Activated naive CD8-positive, alpha-beta T cell (primary cell): Measurements from ENCODE around the gene GTF3A.

Experiments
- H3K27ac Mint-ChIP-seq: one replicate; pipeline ENCODE4 v1.8.0; 2021; ENCODE audit warnings: mixed read lengths
- H3K27me3 Mint-ChIP-seq: one replicate; pipeline ENCODE4 v1.8.0; 2021; ENCODE audit warnings: mixed read lengths
- H3K36me3 Mint-ChIP-seq: one replicate; pipeline ENCODE4 v1.8.0; 2021; ENCODE audit warnings: mixed read lengths
- H3K4me1 Mint-ChIP-seq: one replicate; pipeline ENCODE4 v1.8.0; 2021; ENCODE audit warnings: low read depth, mixed read lengths
- H3K4me3 Mint-ChIP-seq: one replicate; pipeline ENCODE4 v1.8.0; 2021; ENCODE audit warnings: mild to moderate bottlenecking, mixed read lengths
- H3K9me3 Mint-ChIP-seq: one replicate; pipeline ENCODE4 v1.8.0; 2021; ENCODE audit warnings: low read depth, mixed read lengths

Gene GTF3A

DNA sequence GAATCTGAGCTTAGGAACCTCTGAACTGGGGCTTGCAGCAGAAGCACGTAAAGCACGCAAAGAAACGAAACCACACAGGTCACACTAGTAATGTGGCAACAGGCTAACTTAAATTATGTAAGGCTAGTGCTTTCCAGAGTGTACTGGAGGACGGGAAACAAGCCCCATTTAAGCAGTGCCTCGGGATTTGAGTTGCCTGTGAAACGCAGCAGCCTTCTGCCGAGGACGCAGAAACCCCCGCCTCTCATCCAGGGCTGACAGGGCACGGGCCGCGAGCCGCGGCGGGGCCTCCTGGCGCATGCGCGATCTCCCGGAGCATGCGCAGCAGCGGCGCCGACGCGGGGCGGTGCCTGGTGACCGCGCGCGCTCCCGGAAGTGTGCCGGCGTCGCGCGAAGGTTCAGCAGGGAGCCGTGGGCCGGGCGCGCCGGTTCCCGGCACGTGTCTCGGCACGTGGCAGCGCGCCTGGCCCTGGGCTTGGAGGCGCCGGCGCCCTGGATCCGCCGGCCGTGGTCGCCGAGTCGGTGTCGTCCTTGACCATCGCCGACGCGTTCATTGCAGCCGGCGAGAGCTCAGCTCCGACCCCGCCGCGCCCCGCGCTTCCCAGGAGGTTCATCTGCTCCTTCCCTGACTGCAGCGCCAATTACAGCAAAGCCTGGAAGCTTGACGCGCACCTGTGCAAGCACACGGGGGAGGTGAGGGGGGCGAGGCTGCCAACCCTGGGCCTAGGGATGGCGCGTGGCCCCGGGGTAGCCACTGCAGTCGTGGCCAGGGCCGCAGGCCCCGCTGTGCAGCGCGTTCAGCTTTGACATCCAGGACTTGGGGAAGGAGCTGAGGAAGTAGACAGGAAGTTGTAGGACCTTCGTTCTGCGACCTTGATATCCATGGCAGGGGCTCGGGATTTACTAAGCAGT lies at the start of gene GTF3A:
Gene GTF3A (plus strand): TSS at position 374 of the 912 bp plus-strand sequence.
- Mint-ChIP-seq H3K4me3 (peak within 1 kb of the TSS; percentile 98), H3K27ac (peak within 1 kb of the TSS; percentile 99), H3K9me3 (no peaks in the 10 kb centered on the region), H3K36me3 (peaks cover 16% of the 10 kb centered on the region), H3K4me1 (peaks cover 51% of the 10 kb centered on the region), H3K27me3 (no peaks in the 10 kb centered on the region)

DNA sequence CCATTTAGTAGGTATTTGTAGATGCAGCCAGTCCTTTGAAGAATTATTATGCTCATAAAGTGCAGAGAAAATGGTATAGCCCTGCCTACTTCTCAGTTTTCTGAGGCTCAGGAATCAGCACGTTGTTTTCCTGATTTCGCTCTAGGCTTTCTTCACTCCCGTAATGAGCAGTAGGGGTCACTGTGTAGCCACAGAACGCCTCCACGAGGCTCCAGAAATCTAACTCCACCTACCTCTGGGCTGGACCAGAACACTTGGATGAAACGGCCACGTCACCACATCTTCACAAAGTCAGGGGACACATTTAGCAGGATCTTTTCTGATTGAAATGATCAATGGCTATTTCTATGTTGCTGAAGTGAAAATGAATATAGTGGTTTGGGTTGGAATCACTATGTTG lies 49.8 kb upstream of the GTF3A start:
- H3K27me3 Mint-ChIP-seq, result peaks cover 14% of the 10 kb centered on the region
- H3K36me3 Mint-ChIP-seq, result no peaks in the 10 kb centered on the region
- H3K4me1 Mint-ChIP-seq, result peaks cover 5% of the 10 kb centered on the region
- H3K9me3 Mint-ChIP-seq, result no peaks in the 10 kb centered on the region
- H3K27ac Mint-ChIP-seq, result no peak overlapping the region
- no peak overlapping the region for H3K4me3 Mint-ChIP-seq

DNA sequence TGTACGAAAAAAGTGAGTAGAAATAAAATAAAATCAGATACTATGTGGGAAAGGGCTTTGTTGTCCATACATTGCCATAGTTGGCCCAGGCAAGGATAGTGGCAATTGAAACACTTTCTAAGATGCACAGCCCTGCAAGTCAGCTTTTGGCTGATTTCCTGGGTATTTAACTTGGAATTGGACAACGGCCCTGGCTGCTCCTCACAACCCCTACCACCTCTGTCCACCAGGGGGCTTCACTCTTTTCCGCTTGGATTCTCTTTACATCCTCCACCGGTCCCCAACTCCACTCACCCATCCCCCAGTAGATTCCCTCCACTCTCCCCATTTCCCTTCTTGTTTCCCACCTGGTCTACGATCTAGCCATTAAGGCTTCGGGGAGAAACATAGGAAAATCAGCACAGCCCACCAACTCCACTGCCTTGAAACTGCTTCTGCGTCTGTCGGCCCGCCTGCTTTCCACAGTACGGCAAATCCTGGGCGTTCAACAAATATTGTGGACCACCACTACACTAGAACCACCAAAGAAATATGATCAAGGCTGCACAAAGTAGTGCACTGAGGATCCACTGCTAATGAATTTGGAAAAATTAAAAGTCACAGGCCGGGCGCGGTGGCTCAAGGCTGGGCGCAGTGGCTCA lies 48.6 kb upstream of the GTF3A start:
- Mint-ChIP-seq H3K9me3 (no peaks in the 10 kb centered on the region), H3K27ac (no peak overlapping the region), H3K27me3 (peaks cover 9% of the 10 kb centered on the region), H3K4me1 (peaks cover 5% of the 10 kb centered on the region), H3K4me3 (no peak overlapping the region), H3K36me3 (no peaks in the 10 kb centered on the region)

DNA sequence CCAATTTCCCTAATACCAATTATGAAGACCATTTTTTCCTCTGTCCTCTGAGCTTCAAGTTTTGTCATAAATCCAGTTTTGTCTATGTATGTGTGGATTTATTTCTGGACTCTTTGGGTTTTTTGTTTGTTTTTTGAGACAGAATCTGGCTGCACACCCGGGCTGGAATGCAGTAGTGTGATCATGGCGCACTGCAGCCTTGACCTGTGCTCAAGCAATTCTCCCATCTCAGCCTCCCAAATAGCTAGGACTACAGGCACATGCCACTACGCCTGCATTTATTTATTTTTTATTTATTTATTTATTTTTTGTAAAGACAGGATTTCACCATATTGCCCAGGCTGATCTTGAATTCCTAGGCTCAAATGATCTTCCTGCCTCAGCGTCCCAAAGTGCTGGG lies 45.3 kb upstream of the GTF3A start:
- Mint-ChIP-seq H3K36me3 (no peaks in the 10 kb centered on the region), H3K27ac (no peak overlapping the region), H3K9me3 (no peaks in the 10 kb centered on the region), H3K4me1 (peaks cover 5% of the 10 kb centered on the region), H3K4me3 (no peak overlapping the region), H3K27me3 (peaks cover 3% of the 10 kb centered on the region)

DNA sequence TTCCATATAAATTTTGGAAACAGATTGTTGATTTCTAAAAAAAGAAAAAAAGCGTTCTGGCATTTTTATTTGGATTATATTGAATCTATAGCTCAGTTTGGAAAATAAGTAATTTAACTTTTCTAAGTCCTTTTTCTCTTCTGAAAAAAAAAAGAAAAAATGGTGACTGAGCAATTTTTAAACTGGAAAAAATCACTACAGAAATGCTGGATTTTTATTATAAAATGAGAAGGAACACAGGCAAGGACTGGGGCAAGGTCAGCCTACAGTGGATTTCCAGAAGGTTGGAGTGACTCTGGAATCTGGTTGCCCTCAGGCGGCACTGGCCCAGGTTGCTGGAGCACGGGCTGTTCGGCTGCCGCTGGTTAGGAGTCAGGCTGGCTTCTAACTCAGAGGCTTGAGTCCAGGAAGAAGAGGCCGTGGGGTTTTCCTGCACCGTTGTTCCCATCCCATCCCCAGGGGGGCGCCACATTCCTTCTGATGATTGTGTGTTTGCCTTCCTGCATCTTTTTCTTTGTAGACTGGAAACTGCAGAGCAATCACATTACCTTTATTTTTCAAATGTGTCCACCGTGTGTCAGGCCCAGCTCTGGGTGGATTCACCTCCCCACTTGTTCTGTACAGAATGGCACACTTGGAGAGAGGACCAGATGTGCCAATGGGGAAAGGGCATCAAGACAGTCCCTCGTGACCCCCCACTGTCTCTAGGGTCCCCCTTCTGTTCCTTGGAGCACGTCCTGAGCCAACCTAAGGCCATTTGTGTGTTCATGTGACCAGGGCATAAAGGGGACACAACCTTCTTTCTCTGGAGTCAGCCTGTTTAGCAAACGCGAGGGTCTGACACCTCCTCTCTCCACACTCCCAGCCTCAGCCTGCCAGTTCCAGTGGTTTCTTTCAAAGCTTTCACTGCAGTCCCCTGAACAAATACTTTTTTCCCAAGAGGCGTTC lies 44.5 kb upstream of the GTF3A start:
- no peaks in the 10 kb centered on the region for H3K9me3 Mint-ChIP-seq
- no peak overlapping the region for H3K4me3 Mint-ChIP-seq
- peaks cover 5% of the 10 kb centered on the region for H3K4me1 Mint-ChIP-seq
- H3K27me3 Mint-ChIP-seq, result peaks cover 3% of the 10 kb centered on the region
- H3K27ac Mint-ChIP-seq, result no peak overlapping the region
- H3K36me3 Mint-ChIP-seq, result no peaks in the 10 kb centered on the region

DNA sequence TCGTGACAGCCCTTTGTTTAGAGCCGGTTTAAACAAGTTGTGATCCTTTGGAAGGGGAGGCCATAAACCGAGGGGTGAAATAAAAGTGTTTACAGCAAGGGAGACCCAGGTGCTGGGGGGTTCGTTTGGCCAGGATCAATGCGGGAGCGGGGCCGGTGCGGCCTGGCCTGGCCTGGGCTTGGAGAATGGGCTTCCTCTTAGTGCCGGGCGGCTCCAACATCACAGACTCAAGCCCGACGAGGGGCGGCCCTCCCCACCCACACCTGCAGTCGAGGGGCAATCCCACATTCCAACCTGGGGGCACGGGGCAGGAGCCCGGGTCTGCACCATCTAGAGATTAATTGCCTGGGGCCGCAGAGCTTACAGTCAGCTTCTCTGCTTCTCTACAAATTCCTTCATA lies 42.8 kb upstream of the GTF3A start:
- Mint-ChIP-seq H3K4me1 (no peaks in the 10 kb centered on the region), H3K4me3 (no peak overlapping the region), H3K27ac (no peak overlapping the region), H3K36me3 (no peaks in the 10 kb centered on the region), H3K27me3 (no peaks in the 10 kb centered on the region), H3K9me3 (no peaks in the 10 kb centered on the region)

DNA sequence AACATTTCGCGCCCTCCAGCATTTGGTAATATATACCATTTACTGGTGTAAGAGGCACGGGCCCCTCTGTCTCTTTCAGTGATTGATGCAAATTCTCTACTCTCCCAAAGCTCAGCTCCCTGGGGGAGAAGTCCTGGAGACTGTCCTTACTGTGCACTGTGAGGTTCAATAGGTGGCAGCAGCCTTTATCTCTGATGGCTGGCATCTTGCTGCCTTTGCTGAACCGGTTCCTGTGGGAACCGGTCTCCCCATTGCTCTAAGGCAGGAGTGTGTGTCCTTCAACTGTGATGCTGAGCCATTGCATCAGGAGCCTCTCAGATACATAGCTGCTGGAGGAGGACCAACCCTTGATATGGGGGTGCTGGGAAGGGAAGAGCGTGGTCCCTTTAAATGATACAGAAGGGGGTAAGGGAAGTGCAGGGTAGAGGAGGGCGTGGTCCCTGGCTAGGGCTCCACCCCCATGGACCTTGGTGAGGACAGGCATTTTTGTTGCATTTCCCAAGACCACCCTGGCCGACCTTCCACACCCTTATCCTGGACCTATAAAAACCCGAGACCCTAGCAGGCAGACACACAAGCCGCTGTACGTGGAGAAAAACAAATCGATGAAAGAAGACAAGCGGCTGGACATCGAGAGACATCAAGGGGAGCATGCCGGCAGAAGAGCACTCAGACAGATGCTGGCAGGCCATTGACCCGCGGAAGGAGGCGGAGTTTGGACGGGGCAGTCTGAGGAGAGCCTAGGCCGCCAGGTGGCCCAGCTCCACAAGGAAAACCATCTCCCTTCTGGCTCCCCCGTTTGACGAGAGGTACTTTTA lies 41.1 kb upstream of the GTF3A start:
- Mint-ChIP-seq H3K9me3 (no peaks in the 10 kb centered on the region), H3K4me1 (no peaks in the 10 kb centered on the region), H3K4me3 (no peak overlapping the region), H3K36me3 (no peaks in the 10 kb centered on the region), H3K27me3 (no peaks in the 10 kb centered on the region), H3K27ac (no peak overlapping the region)

DNA sequence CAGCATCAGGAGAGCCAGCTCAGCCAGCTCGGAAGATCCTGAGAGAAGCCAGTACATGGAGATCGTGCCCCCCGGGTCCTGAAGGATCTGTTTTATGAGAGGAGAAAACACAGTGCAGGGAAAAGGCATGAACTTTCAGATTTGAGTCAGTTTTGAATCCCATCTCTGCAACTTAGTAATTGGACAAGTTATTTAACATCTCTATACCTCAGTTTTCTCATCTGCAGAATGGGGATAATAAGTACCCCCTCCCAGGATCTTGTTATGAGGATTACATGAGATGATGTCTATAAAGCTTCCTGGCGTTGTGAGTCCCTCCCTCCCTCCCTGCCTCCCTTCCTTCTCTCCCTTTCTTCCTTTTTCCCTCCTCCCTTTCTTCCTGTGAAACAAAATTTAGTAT lies 40.1 kb upstream of the GTF3A start:
- no peak overlapping the region for H3K4me3 Mint-ChIP-seq
- H3K27ac Mint-ChIP-seq, result no peak overlapping the region
- no peaks in the 10 kb centered on the region for H3K27me3 Mint-ChIP-seq
- no peaks in the 10 kb centered on the region for H3K4me1 Mint-ChIP-seq
- H3K9me3 Mint-ChIP-seq, result no peaks in the 10 kb centered on the region
- H3K36me3 Mint-ChIP-seq, result no peaks in the 10 kb centered on the region

DNA sequence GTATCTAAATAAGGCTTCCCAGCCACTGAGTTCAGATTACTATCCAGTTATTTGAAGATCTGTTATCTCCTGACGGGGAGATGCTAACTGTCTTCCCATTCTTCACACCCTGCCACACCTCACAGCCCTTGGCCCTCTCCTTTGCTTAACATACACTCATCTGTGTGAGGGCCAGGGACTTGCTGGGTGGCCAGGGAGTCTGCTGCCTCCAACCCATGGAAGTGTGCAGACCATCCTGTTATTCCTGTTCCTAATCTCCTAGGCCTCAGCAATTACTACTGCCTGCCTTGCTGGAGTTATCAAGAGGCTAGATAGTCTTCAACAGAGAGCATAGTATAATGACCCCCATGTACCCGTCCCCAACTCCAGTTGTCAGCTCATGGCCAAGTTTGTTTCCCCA lies 36.2 kb upstream of the GTF3A start:
- no peaks in the 10 kb centered on the region for H3K27me3 Mint-ChIP-seq
- H3K36me3 Mint-ChIP-seq, result no peaks in the 10 kb centered on the region
- no peaks in the 10 kb centered on the region for H3K4me1 Mint-ChIP-seq
- H3K27ac Mint-ChIP-seq, result no peak overlapping the region
- no peak overlapping the region for H3K4me3 Mint-ChIP-seq
- H3K9me3 Mint-ChIP-seq, result no peaks in the 10 kb centered on the region

DNA sequence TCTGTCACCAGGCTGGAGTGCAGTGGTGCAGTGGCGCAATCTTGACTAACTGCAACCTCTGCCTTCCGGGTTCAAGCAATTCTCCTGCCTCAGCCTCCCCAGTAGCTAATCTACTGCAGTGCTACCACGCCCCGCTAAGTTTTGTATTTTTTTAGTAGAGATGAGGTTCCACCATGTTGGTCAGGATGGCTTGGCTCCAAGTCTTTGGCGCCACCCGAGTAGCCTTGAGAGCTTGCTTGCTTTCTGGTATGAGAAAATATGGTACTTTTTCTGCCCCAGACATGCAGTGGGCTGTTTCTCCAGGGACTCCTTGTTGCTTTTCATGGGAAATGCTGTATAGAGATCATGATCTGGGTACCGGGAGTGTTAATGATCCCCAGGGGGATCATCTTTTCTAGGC lies 34.5 kb upstream of the GTF3A start:
- Mint-ChIP-seq H3K27ac (no peak overlapping the region), H3K4me3 (no peak overlapping the region), H3K9me3 (no peaks in the 10 kb centered on the region), H3K4me1 (no peaks in the 10 kb centered on the region), H3K27me3 (no peaks in the 10 kb centered on the region), H3K36me3 (no peaks in the 10 kb centered on the region)

DNA sequence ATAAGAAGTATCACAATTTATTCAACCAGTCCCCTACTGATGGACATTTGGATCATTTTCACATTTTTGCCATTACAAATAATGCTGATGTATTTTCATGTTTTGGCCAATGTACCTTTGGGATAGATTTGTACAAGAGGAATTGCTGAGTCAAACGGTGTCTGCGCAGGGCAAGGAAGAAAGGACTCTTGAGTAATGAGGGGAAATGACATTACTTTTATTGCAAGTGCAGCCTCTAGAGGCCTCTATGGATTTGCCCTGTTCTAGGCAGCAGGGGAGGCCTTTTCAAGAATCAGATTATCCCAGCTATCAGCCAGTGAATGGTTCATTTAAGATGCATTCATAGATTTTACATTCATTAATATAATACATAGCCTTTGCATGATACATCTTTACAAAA lies 32.9 kb upstream of the GTF3A start:
- no peaks in the 10 kb centered on the region for H3K9me3 Mint-ChIP-seq
- H3K27ac Mint-ChIP-seq, result no peak overlapping the region
- H3K27me3 Mint-ChIP-seq, result no peaks in the 10 kb centered on the region

DNA sequence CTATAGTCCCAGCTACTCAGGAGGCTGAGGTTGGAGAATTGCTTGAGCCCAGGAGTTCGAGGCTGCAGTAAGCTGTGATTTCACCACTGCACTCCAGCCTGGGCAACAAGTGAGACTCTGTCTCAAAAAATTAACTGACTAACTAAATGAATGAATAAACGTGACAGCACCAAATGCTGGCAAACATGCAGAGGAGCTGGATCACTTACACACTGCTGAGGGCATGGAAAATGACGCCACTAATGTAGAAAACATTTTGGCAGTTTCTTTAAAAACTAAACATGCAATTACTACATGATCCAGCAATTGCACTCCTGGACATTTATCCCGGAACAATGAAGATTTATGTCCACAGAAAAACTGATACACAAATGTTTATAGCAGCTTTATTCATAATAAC lies 31.3 kb upstream of the GTF3A start:
- Mint-ChIP-seq H3K27ac (no peak overlapping the region), H3K27me3 (peaks cover 3% of the 10 kb centered on the region), H3K4me3 (no peak overlapping the region), H3K4me1 (no peaks in the 10 kb centered on the region), H3K36me3 (no peaks in the 10 kb centered on the region), H3K9me3 (no peaks in the 10 kb centered on the region)

More for the DNA sequence above, 32.9 kb upstream of the GTF3A start:
- Mint-ChIP-seq H3K4me1 (no peaks in the 10 kb centered on the region), H3K36me3 (no peaks in the 10 kb centered on the region), H3K4me3 (no peak overlapping the region)

DNA sequence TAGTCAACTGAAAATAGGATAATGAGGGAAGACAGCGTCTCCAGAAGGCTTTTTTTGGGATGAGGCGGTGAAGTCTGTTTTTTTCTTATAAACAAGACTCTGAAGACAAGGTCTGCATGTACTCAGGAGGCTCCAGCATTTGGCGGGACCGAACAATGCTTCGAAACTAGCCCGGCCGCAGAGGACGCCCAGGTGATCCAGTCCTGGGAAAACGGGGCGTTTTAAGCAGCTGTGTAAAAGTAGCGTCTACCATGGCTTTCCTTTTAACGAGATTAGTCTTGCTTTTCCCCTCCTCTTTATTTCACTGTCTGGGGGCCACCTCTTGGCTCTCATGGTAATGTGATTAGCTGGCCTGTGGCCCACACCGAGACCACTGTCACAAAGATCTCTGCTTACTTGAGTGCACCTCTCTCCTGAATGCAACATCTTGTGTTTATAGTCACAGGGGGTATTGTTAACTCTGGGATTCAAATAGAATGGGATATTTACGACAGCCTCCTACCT lies 29.4 kb upstream of the GTF3A start:
- no peak overlapping the region for H3K4me3 Mint-ChIP-seq
- H3K9me3 Mint-ChIP-seq, result no peaks in the 10 kb centered on the region
- no peaks in the 10 kb centered on the region for H3K4me1 Mint-ChIP-seq
- no peaks in the 10 kb centered on the region for H3K36me3 Mint-ChIP-seq
- no peak overlapping the region for H3K27ac Mint-ChIP-seq
- peaks cover 4% of the 10 kb centered on the region for H3K27me3 Mint-ChIP-seq

DNA sequence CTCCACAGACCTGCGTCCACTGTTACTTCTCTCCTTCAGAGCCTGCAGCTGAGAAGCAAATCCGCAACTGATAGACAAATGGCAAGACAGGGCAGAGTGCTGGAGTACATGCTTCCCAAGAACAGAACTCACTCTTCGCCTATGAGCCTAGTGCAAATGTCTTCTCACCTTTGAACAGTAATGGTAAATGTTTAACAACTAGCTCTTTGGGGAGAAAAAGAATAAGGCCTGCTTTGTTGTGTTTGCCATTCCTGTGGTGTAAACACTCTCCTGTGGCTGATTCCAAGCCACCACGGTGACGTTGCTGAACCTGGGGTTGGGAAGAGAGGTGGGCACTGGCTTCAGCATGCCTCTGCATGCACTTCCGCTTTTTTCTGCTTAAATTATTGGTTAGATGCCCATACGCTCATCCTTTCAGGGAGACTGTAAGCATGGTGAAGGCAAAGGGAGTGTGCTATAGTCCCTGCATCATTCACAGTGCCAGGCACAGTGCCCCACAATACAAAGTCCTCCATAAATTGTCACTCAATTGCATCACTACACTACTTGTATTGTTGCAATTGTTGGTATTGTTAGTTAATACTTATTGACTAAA lies 28.1 kb upstream of the GTF3A start:
- H3K36me3 Mint-ChIP-seq, result no peaks in the 10 kb centered on the region
- H3K27me3 Mint-ChIP-seq, result peaks cover 4% of the 10 kb centered on the region
- no peak overlapping the region for H3K27ac Mint-ChIP-seq
- no peaks in the 10 kb centered on the region for H3K9me3 Mint-ChIP-seq
- H3K4me3 Mint-ChIP-seq, result no peak overlapping the region
- no peaks in the 10 kb centered on the region for H3K4me1 Mint-ChIP-seq
